NCI-H2081 (cell line): Measurements from ENCODE around the gene POLR2L.

Source experiments
- DNase-seq, 2 experiments: peaks; one replicate each; lab custom pipeline; 2025; lab: John Stamatoyannopoulos, UW

Gene POLR2L

GRCh38 chr11:842370-843002 is at the start of gene POLR2L, which contains the start of gene TSPAN4:
POLR2L (minus strand) TSS chr11:842529; CDS start chr11:842508, 21 bp downstream.
TSPAN4 (plus strand) TSS chr11:842852; CDS start chr11:850305, 7,453 bp downstream.
- DNase-seq, result peak; percentile 79 to 84

GRCh38 chr11:890794-891540 is 48.6 kb upstream of the POLR2L start:
- peak; percentile 52 to 75 for DNase-seq

GRCh38 chr11:889687-890475 is 47.6 kb upstream of the POLR2L start:
- DNase-seq, result no peak

GRCh38 chr11:889257-889656 is 46.9 kb upstream of the POLR2L start:
- DNase-seq, result no peak

- no peak for DNase-seq
Measured at GRCh38 chr11:888310-889212, 46.2 kb upstream of the POLR2L start.

GRCh38 chr11:887589-887988 is 45.3 kb upstream of the POLR2L start:
- no peak for DNase-seq

GRCh38 chr11:886568-886967 is 44.2 kb upstream of the POLR2L start:
- DNase-seq, result no peak

GRCh38 chr11:884578-885070 is 42.3 kb upstream of the POLR2L start:
- DNase-seq, result no peak

- no peak for DNase-seq
Measured at GRCh38 chr11:883527-883926, 41.2 kb upstream of the POLR2L start.

GRCh38 chr11:882596-882995 is 40.3 kb upstream of the POLR2L start:
- DNase-seq, result no peak

- no peak for DNase-seq
Measured at GRCh38 chr11:880447-880846, 38.1 kb upstream of the POLR2L start.

- DNase-seq, result no peak
Measured at GRCh38 chr11:877565-877964, 35.2 kb upstream of the POLR2L start.

- peak; percentile 32 to 62 for DNase-seq
Measured at GRCh38 chr11:876545-876944, 34.2 kb upstream of the POLR2L start.

GRCh38 chr11:875769-876301 is 33.5 kb upstream of the POLR2L start:
- DNase-seq, result no peak

GRCh38 chr11:875203-875602 is 32.9 kb upstream of the POLR2L start:
- no peak for DNase-seq

- DNase-seq, result no peak
Measured at GRCh38 chr11:873706-874105, 31.4 kb upstream of the POLR2L start.

GRCh38 chr11:872799-873198 is 30.5 kb upstream of the POLR2L start:
- no peak for DNase-seq

- no peak for DNase-seq
Measured at GRCh38 chr11:871472-871871, 29.1 kb upstream of the POLR2L start.

- DNase-seq, result no peak
Measured at GRCh38 chr11:870418-870817, 28.1 kb upstream of the POLR2L start.

GRCh38 chr11:870127-870413 is 27.7 kb upstream of the POLR2L start:
- DNase-seq, result no peak

GRCh38 chr11:869399-870126 is 27.2 kb upstream of the POLR2L start:
- DNase-seq, result no peak
